ENCODE data around the gene HOXC11.

The HOXC11 gene

DNA sequence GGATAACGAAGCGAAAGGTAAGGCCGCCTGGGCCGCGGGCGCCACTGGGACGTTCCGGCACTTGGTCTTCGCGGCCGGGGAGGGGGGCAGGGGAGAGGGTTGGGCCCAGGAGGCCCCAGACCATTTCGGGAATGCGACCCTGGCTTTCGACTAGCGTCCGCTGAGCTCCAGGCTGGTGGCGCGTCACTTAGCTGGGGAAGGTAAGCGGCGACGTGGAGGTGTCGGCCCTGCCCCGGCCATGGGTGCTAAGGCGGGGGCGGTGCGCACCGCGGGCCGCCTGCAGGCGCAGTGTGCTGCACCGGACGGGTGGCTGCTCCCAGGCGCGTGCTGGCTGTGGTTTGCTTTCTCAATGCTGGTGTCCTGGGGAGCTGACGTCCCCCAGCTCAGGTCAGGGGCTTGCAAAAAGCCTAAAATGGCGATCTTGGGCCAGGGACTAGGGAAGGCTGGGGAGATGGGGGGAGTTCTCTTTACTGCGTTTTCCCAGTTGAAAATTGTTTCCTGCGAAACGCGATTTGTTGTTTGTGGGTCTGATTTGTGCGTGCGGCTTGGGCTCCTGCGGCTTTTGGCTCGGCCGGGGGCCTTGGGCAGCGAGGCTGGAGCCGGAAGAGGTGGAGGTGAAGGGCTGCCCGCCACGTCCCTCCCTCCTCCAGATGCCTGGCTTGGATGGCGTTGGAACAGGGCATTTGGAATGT lies 13.2 kb downstream of the HOXC11 start:
- DNase-seq = no peak

DNA sequence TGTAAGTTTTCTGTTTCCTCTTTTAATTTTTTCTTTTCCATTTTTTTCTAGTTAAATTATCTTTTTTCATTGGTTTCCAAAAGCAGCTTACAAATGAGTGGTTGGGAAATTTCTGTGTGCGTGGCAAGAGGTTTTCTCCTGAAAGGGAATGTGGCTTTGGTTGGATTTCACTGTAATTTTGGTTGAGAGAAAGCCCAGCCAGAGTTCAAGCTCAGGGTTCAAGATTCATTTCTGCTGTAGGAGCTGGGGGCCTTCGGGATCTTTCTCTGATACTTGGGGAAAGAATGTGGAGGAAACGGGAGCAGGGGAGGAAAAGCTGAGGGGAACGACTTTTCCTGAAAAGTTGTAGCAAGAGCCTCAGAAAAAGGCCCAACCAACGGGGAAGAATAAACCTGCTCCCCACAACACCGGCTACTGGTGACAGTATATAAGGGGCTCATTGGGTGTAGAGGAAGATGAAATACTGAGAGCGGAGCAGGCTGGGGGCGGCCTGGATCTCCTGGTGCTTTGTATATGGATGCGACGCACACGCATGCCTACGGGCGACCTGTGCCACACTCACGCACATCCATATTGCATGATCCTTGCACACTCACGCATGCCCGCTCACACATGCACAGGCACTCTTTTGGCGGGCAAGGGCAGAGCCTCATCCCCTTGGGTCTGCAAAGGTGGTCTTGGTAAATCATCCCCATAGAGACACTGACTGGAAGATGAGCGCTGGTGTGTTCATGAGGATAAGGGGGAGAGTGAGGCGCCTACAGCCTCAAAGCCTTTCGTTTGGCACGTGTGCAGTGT lies 14.0 kb downstream of the HOXC11 start:
- DNase-seq = no peak

DNA sequence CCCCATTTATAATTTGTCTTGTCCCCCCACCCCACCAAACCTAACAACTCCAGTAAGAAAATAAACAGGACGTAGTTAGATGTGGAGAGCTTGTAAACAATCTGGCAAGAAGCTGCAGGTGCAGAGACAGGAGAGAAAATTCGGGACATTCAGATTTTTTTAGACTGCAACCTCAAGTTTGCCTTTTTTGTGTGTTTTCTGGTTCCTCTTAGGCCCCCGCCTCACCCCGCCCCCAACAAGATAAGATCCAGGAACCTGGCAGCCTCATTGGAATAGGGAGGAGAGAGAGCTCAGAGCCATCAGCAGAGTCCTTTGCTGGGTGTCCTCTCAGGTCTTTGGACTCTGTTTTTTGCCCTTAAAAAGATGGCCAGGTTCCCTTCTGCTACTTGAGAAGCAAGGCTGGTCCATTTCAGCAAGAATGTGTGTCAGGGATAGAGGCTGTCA lies 14.9 kb downstream of the HOXC11 start:
- DNase-seq = no peak

DNA sequence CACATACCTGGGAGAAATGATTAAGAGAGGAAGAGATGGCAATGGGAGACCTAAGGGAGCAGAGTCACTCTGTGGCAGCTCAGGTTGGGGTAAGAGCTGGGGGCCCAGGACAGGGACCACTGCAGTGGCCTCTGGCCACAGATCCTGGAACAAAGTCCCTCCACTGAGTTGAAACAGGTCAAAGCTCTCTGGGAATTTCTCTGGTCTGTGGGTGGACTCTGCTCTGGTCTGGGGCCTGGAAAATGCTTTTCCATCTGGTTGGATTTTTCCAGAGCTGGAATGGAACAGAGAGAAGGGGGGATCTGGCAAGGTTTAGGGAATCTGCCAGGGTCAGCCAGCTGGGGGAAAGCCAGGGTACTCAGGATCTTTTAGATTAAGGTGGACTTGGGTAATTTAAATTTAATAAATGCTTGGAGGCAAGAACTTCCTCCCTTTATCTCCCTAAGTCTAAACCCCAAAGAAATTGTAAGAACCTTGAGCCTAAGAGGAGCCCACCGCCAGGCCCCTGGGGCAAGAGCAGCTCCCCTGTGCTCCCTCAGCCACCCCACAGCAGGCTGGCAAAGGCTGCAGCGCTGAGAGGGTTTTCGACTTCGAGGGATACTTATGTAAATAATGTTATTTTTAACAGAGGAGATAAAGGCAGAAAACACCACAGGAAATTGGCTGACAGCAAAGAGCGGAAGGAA lies 15.8 kb downstream of the HOXC11 start:
- no peak for DNase-seq

DNA sequence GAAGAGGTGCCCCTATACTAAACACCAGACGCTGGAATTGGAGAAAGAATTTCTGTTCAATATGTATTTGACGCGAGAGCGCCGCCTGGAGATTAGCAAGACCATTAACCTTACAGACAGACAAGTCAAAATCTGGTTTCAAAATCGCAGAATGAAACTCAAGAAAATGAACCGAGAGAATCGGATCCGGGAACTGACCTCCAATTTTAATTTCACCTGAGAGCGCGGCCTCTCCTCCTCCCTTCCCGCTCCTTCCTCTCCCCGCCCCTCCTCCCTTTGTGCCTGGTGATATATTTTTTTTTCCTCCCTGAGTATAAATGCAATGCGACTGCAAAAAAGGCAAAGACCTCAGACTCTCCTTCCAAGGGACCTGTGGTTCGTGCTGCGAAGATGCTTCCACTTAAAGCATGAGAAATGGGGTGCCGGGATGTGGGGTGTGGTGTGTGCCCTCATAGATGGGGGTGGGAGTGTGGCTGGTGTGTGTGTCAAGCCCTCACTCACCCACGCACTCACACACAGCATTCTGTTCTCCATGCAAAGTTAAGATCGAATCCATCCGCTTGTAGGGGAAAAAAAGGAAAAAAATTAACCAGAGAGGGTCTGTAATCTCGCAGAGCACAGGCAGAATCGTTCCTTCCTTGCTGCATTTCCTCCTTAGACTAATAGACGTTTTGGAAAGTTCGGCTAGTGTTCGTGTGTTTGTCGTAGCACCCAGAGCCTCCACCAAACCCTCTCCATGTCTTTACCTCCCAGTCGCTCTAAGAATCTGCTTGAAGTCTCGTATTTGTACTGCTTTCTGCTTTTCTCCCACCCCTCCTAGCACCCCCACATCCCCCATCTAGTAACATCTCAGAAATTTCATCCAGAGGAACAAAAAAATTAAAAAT lies 16.5 kb downstream of the HOXC11 start:
- no peak for DNase-seq

DNA sequence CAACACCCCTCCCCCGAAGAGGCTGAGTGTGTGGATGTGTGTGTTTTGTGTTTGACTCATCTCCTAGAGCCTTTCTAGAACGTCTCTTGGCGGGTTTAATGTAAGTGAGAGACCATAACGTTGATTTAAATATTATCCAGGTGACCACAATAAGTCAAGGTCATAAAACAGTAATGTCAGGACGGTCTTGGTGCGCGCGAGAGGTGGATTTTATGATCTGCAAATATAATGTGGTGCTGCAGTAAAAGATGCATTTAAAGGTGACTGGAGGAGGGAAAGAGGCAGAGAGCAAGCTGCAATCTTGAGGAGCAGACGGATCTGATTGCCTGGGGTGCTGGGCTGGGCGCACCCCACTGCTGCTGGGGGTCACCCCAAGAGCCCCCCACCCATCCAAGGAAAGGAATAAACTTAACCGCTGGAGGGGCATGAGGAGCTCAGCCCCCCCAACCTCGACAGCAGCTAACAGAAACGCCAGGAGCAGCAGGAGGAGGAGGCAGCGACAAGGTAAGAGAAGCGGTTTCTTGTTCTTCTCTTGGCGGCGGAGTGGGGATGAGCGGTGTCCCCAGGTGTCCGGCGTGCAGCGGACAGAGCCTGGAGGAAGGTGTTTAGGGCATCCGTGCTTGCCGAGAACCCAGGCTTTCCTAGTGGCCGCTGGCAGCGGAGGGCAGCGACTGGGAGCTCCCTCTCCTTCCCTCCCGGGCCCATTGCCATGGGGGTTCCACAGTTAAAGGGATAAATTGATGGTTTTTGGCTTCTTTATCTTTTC lies 17.6 kb downstream of the HOXC11 start:
- DNase-seq = no peak

DNA sequence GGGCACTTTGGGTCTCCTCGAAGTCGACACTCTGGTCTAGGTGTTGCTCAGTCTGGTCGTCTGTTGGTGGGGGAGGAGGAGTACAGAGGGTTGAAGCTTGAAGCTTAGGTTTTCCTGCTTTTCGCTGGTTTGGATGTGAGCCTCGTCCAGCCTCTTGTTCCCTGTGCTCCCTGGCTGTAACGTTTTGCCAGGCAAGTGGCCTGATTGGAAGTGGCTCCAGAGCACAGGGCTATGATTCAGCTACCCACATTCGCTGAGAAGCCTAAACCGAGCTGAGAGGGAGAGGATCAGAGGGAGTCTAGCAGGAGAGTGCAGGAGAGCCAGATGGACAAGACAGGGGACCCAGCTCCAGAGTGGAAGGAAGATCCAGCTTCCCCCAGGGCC lies 18.1 kb downstream of the HOXC11 start:
- peak; percentile 18 for DNase-seq

DNA sequence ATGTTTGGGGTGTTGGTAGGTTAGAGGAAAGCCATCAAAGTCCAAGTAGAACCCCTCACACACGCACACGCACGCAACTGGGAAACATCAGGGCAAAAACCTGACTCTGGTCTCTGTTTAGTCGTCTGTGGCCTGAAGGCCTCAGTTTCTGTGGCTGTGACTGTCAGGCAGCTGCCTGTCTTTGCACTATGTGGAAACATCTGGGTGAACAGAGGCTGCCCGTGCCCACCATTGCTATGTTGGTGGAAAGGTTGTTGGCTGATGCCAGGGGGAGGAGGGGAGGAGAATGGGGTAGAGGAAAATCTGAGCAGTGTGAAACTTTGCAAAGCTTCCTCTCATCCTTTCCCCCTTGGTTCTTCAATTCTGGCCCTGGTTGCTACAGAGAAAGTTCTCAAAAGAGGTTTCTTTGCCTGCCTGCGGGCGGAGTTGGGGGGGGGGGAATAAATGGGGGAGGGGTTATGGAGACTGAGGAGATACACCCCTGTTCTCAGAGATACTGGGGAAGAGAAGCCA lies 19.5 kb downstream of the HOXC11 start:
- no peak for DNase-seq

DNA sequence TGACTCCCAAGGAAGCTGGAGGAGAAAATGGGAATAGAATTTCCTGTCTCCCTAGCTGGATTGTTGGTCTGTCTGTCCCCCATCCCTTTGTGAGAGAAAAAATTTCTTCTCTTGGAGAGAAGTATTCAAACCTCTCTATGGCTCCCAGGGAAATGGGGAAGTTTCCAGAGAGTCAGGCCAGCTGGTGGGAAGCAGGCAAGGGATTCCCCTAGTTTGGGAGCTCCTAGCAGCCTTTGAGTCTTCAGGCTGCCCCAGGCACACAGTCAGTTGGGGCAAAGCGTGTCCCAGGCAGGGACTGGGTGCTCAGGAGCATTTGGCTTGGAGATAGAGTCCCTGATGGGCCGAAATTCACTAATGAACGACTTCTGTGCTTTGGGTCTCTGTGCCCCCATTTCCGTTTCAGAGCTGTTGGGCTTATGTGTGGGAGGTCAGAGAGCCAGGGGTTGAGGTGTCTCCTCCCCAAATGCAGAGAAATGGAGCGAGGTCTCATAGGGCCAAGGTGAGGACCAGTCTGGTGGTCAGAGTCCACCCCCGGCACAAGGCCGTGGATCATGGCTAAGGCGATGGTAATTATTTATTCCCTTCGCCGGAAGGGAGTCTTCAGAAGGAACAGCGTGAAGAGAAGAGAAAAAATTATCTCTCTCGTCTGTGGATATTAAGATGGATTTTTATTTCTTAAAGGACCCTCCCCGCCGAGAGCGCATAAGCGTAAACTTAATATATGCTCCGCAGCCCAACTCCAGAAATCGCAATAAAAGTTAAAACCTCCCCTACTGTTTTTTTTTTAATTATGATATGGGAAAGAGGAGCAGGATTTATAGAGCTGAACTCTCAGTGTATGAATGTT lies 20.5 kb downstream of the HOXC11 start:
- no peak for DNase-seq

DNA sequence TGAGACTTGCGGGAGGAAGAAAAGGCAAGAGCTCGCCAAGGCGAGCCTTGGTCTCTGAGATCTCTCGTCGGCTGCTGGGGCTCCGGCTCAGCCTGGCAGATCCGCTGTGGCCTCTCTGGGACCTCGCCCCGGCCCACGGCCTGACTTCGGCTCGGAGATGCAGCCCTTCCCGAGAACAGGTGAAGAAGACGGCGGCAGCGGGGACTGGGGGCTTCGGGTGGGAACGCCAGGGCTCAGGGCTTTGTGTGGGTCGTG lies 21.0 kb downstream of the HOXC11 start:
- DNase-seq = no peak

DNA sequence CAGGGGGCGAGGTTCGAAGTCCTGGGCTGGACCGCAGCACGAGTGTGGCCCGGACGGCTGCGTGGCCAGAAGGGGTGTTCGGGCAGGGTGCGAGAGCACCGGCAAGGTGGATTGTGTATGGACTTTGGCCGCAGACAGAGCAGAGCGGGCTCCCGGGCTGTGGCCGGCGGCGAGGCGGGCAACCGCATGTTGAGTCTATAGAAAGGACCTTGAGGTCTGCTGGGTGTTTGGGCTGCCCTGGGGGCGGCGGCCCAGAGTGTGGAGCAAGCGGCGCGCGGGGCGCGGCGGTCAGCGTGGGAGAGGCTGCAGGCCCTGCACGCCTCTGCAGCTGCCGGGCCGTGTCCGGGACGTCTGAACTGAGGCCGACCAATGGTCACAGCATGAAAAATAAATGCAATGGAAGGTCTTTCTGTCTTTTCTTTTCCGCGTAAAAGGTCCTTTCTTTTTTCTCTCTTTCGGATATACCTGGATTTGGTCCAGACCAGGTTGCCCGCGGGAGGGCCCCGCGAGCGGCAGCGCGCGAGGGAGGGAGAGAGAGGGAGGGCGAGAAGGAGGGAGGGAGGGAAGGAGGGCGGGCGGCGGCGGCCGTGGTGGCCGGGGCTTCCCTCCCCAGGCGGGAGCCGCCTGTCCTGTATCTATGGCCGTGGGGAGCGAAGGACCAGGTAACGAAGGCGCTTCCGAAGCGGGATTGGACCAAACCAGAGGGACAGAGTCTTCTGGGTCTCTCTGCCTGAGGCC lies 21.5 kb downstream of the HOXC11 start:
- DNase-seq = no peak

DNA sequence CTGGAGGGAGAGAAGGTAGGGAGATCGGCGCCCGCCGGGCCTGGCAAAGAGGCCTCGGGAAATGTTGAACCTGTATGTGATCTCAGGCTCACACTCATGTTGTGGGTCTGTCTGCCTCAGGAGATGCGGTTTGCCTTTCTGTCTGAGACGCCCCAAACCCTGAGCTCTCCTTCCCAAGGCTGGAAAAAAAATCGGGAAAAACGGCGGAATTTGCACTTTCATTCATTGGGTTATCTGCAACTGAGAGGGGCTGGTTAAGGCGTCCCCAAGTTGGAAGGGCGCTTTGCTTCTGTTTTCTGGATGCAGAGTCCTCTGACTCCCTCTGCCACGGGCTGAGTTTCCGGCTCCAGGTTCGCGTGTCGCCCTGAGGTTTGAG lies 22.1 kb downstream of the HOXC11 start:
- no peak for DNase-seq

DNA sequence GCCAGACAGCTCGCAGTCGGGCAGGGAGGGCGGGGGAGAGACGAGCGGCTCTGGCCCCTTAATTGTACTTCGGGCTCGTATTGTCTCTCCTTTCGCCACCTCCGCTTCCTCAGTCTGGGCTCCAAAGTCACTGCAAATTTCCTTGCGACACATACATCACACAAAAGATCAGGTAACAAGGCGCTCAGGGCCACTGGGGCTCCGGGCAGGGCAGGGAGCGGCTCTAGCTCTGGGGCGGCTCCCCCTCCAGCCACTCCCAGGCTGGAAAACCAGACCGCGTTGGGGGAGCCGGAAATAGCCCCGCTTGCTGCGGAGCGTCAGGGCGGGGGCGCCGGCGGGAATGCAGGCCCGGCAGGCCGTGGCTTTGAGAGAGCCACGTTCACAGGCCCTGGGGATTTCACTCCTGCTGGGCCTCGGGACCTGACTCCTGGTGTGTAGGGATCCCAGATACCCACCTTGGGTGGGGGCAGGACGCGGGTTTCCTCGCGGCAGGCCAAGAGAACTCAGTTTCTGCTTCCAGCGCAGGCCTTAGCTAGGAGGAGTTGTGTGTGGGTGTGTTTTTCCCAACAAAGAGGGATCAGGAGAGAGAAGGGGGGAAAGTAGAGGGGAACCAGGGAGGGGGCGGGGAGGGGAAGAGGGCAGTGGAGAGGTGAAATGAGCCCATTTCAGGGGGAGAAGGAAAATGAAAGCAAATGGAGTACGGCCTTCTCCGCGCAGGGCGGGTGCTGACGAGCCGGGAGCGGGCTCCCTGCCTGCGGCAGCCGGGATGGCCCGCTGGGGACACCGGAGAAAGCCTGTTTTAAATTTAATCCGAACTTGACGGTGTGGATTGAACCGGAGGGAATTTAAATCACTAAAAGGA lies 22.7 kb downstream of the HOXC11 start:
- no peak for DNase-seq

DNA sequence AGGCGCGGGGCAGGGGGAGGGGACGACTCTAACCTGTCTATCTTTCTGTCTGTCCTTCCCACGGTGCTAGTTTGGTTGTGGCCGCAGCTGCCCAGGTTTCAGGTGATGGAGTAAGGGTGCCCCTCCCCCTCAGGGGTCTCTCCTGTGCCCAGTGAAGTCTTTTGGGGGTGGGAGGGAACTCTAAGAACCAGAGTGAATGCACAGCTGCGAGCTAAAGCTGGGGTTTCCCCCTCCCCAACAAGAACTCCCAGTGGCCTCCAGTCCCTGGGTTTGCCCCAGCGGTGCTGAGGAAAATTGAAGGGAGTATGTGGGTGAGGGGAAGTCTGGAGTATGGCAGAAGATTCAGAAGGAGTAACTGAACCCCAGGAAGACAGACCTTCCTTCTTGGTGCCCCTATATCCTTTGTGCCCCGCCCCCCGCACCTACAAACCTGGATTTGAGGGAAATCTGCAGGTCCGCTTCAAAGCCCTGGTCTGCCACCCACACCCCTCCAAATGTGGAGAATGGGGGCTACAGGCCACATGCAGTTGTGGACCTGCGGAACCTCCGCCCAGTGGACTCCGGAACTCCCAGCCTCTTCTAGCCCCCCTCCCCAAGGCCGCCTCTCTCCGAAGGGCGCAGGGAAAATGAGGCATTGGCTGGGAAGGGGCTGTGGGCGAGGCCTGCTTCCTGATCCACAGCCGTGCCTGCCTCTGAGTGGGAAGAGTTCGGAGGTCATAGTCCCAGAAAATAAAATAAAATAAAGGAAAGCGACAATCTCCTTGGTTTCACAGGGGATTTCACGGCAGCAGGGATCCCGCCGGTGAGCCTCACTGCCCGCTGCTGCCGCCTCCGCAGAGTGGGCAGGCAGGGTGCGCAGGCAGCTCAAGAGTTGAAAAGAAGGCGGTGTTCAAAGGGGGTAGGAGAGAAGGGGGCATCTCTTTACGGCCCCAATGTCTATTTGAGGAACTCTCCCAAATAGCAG lies 23.6 kb downstream of the HOXC11 start:
- DNase-seq = no peak

DNA sequence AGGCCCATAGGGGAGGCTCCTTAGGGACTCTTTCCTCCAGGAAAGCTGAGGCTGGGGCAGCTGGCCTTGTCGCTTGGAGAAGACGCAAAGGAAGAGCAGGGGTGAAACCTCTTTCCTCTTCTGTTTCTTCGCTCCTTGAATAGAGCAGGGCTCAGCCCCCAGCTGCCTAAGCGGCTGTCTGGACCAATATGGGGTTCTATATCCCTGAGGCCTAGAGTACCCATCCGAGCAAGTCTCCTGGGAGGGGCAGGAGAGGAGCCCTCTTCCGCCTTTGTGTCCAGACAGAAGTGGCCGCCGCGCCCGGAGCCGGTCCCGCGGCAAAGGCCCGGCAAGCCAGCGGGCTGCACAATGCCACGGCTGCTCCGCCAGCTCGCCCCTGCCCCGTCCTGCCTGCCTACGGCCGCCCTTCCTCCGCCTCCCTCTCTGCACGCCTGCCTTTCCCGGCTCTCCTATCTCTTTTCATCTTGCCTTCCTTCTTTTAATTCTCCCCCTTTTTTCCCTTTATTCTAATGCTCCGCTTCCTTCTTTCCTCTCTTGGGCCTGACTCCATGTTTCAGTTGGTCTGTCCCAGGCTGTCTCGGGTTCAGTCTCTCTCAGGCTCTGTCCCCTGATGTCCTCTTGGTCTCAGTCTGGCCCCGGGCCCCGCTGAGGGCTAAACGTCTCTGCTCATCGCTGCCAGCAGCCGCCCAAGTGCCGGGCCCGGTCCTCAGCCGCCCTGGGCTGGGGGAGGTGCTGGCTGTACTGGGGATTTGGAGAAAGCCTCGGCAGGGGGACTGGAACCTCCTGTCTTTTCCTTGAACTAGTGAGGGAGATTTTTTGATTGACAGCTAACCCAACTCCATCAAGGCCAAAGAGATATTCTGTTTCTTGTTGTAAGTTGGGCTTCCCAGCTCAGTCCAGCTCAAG lies 24.5 kb downstream of the HOXC11 start:
- DNase-seq = no peak

DNA sequence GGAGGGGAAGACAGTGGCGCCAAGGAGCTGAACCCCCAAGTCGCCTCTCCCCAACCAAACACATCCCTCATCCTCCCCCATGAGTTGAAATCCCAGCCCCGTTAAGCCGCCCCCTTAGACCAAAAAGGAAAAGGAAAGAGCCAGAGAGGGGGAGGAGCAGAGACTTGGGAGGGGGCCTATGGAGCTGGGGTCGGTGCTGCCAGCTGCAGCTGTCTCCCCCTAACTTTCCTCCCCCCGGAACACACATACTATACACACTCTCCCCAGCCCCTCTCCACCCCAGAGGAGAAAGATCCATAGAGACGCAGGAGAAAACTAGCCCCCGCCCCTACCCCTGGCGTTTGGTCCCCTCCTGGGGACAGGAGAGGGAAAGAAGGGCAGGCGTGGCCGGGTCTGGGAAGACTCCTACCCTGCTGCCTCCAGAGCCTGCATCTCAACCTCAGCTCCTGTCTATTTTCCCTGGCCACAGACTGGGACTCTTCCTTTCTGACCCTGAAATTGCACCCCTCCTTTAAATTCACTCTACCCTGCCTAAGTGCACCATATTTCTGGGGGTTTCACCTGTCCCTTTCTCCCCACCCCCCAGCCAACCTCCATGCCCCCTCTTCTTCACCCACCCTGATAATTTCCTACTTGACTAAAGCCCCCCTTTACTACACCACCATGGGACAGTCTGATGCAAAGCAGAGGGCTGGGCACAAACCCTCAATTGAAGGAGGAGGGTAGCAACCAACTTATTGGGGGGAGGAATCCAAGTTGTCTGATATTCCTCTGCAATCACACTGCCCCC lies 25.4 kb downstream of the HOXC11 start:
- DNase-seq = no peak

DNA sequence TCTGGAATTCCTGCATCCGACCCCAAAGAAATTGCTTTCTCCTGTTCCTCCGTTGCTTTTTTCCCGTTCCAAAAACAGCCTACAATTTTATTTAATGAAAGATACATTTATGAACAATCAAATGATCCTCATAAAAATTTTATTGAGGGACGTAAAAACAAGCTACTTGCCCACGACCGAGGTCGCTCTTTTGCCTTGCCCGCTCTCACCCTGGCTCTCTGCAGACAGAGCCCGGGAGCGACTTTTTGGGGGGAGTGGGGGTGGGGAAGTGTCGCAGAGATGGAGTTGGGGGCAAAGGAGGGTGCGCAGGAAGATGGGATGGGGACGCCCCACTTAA lies 25.9 kb downstream of the HOXC11 start:
- DNase-seq = no peak
